Immature natural killer cell (primary cell): Measurements from ENCODE around the gene FOXA2. TPM values are rescaled to one million over a fixed set of nuclear protein-coding genes. Genes with fewer than 3 reads are reported as not detected.

Experiments used
- DNase-seq, 3 donors: peaks; one replicate each; pipeline ENCODE4 v3.0.0; 2022; ENCODE audit warnings: mixed read lengths in 1 of 3
- H3K27ac Mint-ChIP-seq, 6 donors: one replicate each; pipeline ENCODE4 v1.8.0; 2020; ENCODE audit warnings: mixed read lengths in 6 of 6, mild to moderate bottlenecking in 5 of 6, inconsistent platforms in 4 of 6, moderate library complexity in 3 of 6
- H3K27me3 Mint-ChIP-seq, 3 donors: one replicate each; pipeline ENCODE4 v1.8.0; 2020 to 2021; ENCODE audit warnings: low read depth in 3 of 3, mild to moderate bottlenecking in 3 of 3, mixed read lengths in 3 of 3, moderate library complexity in 3 of 3, inconsistent platforms in 1 of 3
- H3K36me3 Mint-ChIP-seq, 3 donors: one replicate each; pipeline ENCODE4 v1.8.0; 2020; ENCODE audit warnings: mixed read lengths in 3 of 3, inconsistent platforms in 2 of 3, mild to moderate bottlenecking in 2 of 3
- H3K4me1 Mint-ChIP-seq, 2 donors: one replicate each; pipeline ENCODE4 v1.8.0; 2020; ENCODE audit warnings: inconsistent platforms in 2 of 2, mild to moderate bottlenecking in 2 of 2, mixed read lengths in 2 of 2, moderate library complexity in 1 of 2
- H3K4me3 Mint-ChIP-seq, 5 donors: one replicate each; pipeline ENCODE4 v1.8.0; 2020; ENCODE audit warnings: mild to moderate bottlenecking in 5 of 5, mixed read lengths in 5 of 5, inconsistent platforms in 3 of 5, moderate library complexity in 3 of 5
- H3K9me3 Mint-ChIP-seq, 6 donors: one replicate each; pipeline ENCODE4 v1.8.0; 2020; ENCODE audit warnings: mild to moderate bottlenecking in 6 of 6, mixed read lengths in 6 of 6, inconsistent platforms in 4 of 6, moderate library complexity in 3 of 6
- polyA plus RNA-seq, 3 donors: library from polyadenylated mRNA; unstranded; fragments of 300-500 nt; fragmentation: Illumina TruSeq; gene quantifications; one replicate each; pipeline ENCODE4 v1.2.3, GENCODE V29; 2021

The FOXA2 gene
- polyA plus RNA-seq, 3 donors from 2014 or later: not detected

DNA sequence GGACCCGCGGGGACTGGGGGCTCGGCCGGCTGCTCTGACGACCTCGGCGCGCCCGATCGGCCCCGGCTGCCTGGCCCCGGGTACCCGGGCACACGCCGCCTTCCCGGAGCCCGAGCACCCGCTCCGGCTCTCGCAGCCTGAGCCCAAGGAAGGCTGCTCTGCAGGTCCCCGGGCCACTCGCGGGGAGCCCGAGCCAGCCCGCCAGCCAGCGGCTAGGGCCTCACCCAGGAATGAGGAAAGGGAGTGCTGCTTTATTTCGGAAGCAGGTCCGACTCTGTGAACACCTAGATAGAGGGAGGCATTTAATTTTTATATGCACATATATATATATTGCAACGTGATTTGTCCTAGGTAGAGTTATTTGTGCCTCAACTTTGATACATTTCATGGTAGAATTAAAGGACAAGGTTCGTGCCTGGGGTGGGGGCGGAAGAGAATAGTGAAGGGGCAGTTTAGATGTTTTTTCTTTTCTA is 15.5 kb downstream of the FOXA2 start:
- H3K4me3 Mint-ChIP-seq: peak overlapping the region in 1 of 5 donors; percentile 38
- H3K9me3 Mint-ChIP-seq: peaks cover 0 to 36% (median 8%) of the 10 kb centered on the region in 6 donors
- no peak for DNase-seq
- no peak overlapping the region for H3K27ac Mint-ChIP-seq
- H3K4me1 Mint-ChIP-seq: no peaks in the 10 kb centered on the region
- peaks cover 0 to 19% (median 0%) of the 10 kb centered on the region in 3 donors for H3K36me3 Mint-ChIP-seq
- peaks cover 16 to 35% (median 25%) of the 10 kb centered on the region in 3 donors for H3K27me3 Mint-ChIP-seq

DNA sequence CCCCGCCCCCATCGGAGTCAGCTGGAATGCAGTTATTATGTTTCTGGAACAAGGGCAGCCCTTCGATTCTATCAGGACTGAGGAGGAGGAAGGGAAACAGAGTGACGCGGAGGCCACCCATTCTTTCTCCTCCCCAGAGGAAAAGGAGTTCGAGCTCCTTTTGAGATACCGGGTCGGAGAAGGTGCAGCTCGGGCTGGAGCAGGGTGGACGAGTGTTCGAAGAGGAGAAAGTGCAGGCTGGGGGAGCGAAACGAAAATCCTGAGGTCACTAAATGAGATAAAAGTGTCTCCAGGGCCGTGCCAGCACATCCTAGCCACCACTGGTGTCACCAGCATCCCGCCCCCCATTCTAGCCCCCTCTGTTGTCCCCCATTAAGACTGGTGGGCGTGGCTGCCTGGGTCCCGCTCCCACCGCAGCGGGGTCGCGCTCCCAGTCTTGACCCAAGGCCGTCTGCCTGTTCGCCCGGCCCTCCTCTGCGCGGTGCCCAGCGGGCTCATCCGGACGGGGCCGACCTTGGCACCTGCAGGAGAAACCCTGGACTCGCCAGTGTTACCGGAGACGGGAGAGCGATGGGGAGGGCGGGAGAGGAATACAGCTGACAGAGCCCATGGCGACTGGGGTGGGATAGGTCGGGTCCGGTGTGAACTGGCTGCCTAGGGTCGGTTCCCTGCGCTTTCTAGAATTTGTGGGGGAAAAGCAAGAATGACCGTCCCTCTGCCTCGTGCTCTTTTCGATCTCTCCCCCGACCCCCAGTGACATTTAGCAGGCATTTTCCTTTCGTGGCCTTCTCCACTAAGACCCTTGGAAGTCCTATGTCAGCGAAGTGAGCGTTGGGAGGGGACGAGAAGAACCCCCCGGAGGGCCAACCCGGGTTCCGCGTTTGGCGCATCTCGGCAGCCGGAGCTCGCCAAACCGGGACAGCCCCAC is 16.2 kb downstream of the FOXA2 start:
- Mint-ChIP-seq H3K36me3 (peaks cover 0 to 19% (median 0%) of the 10 kb centered on the region in 3 donors), H3K4me1 (no peaks in the 10 kb centered on the region), H3K4me3 (no peak overlapping the region), H3K27me3 (peaks cover 15 to 40% (median 26%) of the 10 kb centered on the region in 3 donors), H3K9me3 (peaks cover 0 to 36% (median 8%) of the 10 kb centered on the region in 6 donors), H3K27ac (no peak overlapping the region)
- no peak for DNase-seq

DNA sequence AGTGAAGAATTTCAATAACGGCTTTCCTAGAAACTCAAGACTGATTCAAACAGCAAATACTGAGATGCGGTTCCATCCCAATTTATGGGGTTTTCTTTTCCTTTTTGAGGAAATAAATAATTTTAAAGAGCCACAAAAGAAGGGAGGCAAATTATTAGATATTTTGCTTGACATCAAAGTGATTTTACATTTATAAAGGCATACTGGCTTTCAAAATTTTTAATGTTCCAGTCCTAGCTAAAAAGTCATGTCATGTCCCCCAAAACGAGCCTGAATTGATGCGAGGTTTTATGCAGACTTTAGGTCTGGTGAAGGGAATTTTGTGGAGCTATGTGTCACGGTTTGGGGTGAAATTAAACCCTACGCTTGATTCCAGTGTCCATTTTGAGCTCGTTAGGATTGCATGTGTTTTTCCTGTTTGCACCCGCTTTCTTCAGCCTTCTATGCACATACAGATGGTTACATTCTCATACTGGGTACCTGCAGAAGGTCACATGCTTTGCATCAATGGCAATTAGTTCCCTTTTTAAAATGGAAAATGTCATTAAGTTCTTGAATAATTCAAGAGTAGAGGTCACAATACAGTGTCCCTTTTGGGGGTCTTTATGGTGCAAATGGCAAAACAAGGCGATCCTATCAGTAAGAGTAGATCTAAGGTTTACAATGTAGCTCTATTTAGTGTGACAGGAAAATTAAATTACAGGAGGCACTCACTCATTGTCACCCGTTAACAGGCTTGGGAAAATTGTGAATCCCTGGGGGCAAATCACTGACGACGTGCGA is 17.3 kb downstream of the FOXA2 start:
- Mint-ChIP-seq H3K27ac (no peak overlapping the region), H3K9me3 (peaks cover 0 to 36% (median 8%) of the 10 kb centered on the region in 6 donors), H3K4me3 (peak overlapping the region in 1 of 5 donors; percentile 20), H3K4me1 (no peaks in the 10 kb centered on the region), H3K27me3 (peaks cover 15 to 43% (median 28%) of the 10 kb centered on the region in 3 donors), H3K36me3 (peaks cover 0 to 19% (median 0%) of the 10 kb centered on the region in 3 donors)
- DNase-seq: no peak

DNA sequence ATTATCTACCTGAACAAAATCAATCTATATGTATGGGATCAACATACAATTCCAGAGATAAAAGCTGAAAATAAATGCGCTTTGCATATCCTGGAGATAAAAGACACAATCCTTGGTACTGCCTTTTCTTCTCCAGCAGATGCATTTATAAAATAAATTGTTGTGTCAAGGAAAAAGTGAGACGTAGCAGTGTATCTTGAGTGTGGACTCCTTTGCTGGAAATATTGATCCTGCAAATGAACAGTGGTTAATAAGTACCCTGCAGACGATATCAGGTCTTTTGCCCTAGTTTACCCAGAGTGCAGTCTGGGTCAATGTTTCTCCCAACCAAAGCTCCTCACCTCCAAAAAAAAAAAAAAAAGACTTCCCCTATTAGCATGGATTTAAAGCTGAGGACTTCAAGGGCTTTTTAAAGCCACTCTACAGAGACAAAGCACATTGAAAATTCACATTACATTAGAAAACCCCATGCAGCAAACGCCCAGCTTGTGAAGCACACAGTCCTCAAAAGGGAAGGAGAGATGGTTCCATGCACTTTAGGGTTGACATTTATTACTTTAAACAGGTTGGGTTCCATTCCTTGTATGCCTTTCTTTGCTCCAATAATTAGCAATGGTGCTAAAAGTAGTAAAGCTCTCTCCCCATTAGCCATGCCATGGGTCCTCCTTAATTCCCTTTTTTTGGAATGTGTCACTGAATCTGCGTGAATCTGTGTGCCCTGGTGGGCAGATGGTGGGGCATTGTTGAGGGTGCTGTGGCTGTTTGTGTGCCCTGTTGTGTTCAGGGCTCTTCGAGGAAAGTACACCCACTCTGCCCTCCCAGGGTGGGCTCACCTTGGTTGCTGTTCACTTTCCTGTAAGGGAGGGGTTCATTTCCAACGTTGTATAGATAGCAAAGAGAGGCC is 21.1 kb downstream of the FOXA2 start:
- no peak for DNase-seq
- peaks cover 10 to 33% (median 26%) of the 10 kb centered on the region in 3 donors for H3K27me3 Mint-ChIP-seq
- H3K4me1 Mint-ChIP-seq: no peaks in the 10 kb centered on the region
- peaks cover 0 to 8% (median 0%) of the 10 kb centered on the region in 3 donors for H3K36me3 Mint-ChIP-seq
- no peak overlapping the region for H3K4me3 Mint-ChIP-seq
- no peak overlapping the region for H3K27ac Mint-ChIP-seq
- peaks cover 0 to 23% (median 8%) of the 10 kb centered on the region in 6 donors for H3K9me3 Mint-ChIP-seq

DNA sequence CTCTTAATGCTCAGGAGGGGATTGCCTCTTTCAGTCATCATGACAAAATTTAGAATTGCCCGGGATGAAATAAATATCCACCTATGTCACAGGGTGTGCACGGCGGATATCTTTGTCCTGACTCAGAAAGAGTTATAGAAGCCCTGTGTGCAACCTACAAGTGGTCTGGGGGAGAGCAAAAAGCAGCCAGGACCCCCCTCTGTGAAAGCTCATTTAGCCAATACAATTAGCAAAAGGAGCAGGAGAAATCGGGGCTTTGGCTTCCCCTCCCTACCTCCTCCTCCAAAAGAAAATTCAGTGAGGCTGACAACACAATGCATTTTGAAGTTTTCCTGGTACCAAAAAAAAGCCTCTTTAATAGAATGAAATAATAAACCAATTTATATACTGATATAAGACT is 21.8 kb downstream of the FOXA2 start:
- H3K27ac Mint-ChIP-seq: no peak overlapping the region
- DNase-seq: no peak
- H3K27me3 Mint-ChIP-seq: peaks cover 11 to 32% (median 27%) of the 10 kb centered on the region in 3 donors
- peaks cover 0 to 22% (median 11%) of the 10 kb centered on the region in 6 donors for H3K9me3 Mint-ChIP-seq
- H3K36me3 Mint-ChIP-seq: peaks cover 0 to 8% (median 0%) of the 10 kb centered on the region in 3 donors
- H3K4me1 Mint-ChIP-seq: no peaks in the 10 kb centered on the region
- no peak overlapping the region for H3K4me3 Mint-ChIP-seq

DNA sequence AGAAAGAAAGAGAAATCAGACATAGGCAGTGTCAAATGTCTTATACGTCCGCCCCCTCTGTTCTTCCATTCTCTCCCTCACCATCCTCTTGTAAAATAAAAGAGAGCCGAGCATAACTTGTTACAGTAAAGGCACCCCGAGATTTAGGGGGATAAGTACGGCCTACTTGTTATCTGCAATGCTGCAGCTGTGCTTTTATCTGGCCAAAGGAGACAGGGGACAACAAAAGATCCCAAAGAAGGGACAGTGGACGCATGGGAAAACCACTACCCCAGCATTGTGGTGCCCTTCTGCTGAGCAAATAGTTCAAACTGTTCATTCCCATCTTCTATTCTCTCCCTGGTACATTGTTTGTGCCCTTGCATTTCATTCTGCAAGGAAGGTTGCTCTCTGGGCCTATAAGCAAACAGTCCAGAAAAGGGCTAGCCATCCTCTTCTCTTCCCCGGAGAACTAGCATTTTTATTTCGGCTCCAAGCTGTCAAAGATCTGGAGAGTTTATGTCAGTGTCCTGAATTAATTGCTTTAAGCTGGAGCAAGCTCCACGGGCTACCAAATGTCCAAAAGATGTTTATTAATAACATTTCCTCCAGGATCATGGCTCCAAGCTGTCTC is 22.3 kb downstream of the FOXA2 start:
- Mint-ChIP-seq H3K4me3 (no peak overlapping the region), H3K27ac (no peak overlapping the region), H3K4me1 (no peaks in the 10 kb centered on the region), H3K27me3 (peaks cover 8 to 27% (median 27%) of the 10 kb centered on the region in 3 donors), H3K9me3 (peaks cover 0 to 17% (median 7%) of the 10 kb centered on the region in 6 donors), H3K36me3 (peaks cover 0 to 4% (median 0%) of the 10 kb centered on the region in 3 donors)
- no peak for DNase-seq

DNA sequence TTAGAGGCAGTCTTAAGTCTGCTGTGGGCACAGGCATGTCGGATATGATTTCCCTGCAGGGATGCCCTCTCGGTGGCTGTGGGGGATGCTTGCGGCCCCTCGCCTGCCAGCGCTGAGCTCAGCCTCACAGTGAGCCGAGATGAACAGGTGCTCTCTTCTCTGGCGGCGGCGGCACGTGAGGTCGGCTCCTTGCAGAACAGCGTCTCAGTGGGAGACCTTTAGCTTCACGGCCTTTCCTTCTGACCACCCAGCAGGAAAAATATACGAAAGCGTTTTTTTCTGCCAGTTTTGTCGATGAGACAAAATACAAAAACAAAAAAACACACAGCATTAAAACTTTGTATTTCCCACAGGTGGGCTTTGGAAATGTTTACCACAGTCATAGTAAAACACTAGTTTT is 23.6 kb downstream of the FOXA2 start:
- no peak overlapping the region for H3K27ac Mint-ChIP-seq
- peaks cover 4 to 29% (median 24%) of the 10 kb centered on the region in 3 donors for H3K27me3 Mint-ChIP-seq

DNA sequence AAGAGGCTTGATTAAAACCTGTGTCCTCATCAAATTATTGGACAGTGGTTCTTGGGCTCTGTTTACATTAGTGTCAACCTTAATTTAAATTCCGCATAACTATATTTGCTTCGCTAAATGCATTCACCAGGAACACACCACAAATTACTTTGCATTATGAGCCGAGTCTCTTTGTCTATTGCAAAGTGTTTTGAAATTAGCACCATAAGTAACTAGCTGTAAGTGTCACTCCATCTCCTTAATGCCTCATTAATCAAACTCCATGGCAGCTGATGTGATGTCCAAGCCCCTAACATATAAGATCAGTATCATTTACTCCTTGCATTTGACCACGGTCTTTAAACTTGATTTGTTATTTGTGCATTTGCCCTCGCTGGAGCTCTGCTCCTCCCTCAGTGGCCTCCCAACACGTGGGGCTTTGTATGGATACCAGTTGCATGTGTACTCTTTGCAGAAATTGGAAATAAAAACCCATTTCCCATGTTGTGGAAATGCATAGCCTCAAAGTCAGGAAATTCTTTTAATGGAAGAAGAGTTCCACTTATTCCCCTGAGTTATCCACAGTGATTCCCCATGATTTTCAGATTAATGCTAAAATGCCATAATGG is 24.6 kb downstream of the FOXA2 start:
- Mint-ChIP-seq H3K36me3 (peaks cover 0 to 4% (median 0%) of the 10 kb centered on the region in 3 donors), H3K4me1 (no peaks in the 10 kb centered on the region), H3K27me3 (peaks cover 6 to 29% (median 27%) of the 10 kb centered on the region in 3 donors), H3K9me3 (peaks cover 0 to 21% (median 6%) of the 10 kb centered on the region in 6 donors), H3K27ac (no peak overlapping the region), H3K4me3 (no peak overlapping the region)
- DNase-seq: no peak

More for the DNA sequence above, 23.6 kb downstream of the FOXA2 start:
- Mint-ChIP-seq H3K36me3 (peaks cover 0 to 4% (median 0%) of the 10 kb centered on the region in 3 donors), H3K4me1 (no peaks in the 10 kb centered on the region), H3K4me3 (no peak overlapping the region), H3K9me3 (peaks cover 0 to 18% (median 6%) of the 10 kb centered on the region in 6 donors)
- no peak for DNase-seq

DNA sequence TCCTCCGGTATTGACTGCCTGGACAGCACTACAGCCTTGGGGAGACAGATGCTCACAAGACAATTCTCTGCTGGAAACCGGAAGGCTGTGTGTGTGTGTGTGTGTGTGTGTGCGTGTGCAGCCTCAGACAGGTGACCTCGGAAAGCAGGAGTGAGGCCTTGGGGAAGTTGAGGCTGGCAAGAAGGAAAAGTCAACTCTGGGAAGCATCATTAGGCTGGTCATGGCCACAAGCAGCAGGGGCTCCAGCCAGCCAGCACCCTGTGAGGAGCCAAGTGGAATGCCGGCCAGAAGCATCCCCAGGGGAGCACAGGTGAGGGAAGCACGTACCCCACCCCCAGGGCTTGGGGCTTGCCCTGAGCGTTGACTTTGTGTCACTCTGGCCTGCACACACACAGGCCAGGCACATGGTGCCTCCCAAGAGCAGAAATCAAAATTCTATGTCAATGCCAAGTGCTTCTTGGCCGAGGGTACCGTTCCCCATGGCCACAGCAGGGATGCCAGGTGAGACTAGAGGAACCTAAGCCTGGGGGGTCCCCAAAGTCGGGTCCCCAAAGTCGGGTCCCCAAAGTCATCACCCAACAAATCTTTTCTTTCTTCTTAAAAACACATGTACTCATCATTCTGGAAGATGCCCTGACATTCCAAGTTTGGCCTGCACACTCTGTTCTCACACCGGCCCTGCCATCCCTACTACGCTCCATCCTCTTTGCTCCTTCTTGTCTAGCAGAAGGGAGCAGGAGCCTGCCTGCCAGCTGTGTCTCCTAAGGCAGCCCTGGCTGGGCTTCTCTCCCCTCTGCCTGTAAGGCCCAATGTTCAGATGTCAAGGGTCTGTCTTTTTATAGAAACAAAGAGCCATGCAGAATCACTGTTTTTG is 26.7 kb downstream of the FOXA2 start:
- H3K9me3 Mint-ChIP-seq: peaks cover 0 to 19% (median 6%) of the 10 kb centered on the region in 6 donors
- H3K4me1 Mint-ChIP-seq: no peaks in the 10 kb centered on the region
- no peak for DNase-seq
- H3K27ac Mint-ChIP-seq: no peak overlapping the region
- H3K27me3 Mint-ChIP-seq: peaks cover 6 to 27% (median 21%) of the 10 kb centered on the region in 3 donors
- no peak overlapping the region for H3K4me3 Mint-ChIP-seq
- H3K36me3 Mint-ChIP-seq: peaks cover 0 to 4% (median 0%) of the 10 kb centered on the region in 3 donors

DNA sequence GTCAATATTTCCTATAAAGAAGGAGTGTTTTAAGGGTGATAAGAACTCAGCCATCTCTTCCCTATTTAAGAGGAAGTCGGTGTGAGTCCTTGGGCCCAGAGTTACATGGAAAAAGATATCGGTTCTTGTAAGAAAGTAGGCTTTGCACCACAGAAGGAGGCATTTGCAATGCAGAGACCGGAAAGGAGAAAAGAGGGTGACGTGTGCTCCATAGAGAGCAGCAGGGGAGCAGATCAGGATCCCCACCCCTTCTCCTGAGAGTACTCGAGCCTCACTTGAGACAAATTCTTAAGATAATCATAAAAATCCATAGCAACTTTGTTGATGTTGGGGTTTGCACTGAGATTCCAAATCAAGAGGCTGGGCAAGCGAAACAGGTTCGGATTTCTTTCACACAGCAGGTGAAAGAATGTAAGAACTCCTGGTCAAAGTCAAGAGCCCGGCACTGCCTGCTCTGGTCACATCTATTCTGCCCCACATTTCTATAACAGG is 27.8 kb downstream of the FOXA2 start:
- H3K4me3 Mint-ChIP-seq: no peak overlapping the region
- DNase-seq: no peak
- no peaks in the 10 kb centered on the region for H3K4me1 Mint-ChIP-seq
- H3K27ac Mint-ChIP-seq: no peak overlapping the region
- H3K36me3 Mint-ChIP-seq: peaks cover 0 to 1% (median 0%) of the 10 kb centered on the region in 3 donors
- peaks cover 3 to 21% (median 16%) of the 10 kb centered on the region in 3 donors for H3K27me3 Mint-ChIP-seq
- peaks cover 2 to 17% (median 4%) of the 10 kb centered on the region in 6 donors for H3K9me3 Mint-ChIP-seq

DNA sequence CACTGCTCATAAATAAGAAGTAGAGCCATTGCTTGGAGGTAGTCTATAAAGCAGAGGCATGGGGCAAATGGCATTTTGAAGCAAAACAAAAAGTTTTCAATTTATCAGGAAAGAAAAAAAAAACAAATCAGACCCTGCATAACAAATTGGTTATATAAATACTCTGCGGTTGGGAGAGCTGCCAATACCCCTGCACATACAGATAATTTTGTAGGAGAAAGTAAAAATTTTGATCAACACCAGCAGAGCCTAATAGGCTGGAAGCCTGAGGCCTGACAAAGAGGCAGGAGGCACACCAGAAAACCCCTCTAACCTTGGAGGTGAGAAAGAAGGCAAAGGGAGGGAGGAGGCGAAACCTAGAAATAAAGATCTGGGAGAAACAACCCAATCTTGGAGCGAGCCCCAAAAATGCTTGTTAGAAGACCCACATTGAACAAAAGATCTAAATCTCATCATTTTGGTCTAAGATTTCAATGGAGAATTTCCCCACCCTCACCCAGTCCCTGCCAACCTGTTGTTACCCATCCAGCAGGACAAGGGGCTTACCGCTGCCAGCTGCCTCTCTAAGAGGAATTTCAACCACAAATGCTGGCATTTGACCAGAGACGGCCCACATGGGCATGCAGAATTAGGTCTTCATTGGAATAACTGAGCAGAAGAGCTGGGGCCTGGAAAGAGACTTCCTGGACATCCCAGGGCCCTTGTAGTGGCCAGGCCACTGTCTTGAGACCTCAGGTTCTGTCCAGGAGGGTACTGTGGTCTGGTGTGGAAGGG is 28.4 kb downstream of the FOXA2 start:
- no peaks in the 10 kb centered on the region for H3K4me1 Mint-ChIP-seq
- no peak overlapping the region for H3K4me3 Mint-ChIP-seq
- H3K9me3 Mint-ChIP-seq: peaks cover 0 to 15% (median 4%) of the 10 kb centered on the region in 6 donors
- peaks cover 3 to 22% (median 13%) of the 10 kb centered on the region in 3 donors for H3K27me3 Mint-ChIP-seq
- no peaks in the 10 kb centered on the region for H3K36me3 Mint-ChIP-seq
- H3K27ac Mint-ChIP-seq: no peak overlapping the region
- DNase-seq: no peak
